Fibroblast of peridontal ligament (primary cell): Measurements from ENCODE around the gene ITPK1.
A peak's percentile ranks its signal among the peaks of the same experiment; 100 is the strongest.

Experiments used
- DNase-seq: peaks from one replicate; pipeline ENCODE4 v3.0.0-alpha.2; 2010; ENCODE audit errors: extremely low read depth

Gene ITPK1

DNA sequence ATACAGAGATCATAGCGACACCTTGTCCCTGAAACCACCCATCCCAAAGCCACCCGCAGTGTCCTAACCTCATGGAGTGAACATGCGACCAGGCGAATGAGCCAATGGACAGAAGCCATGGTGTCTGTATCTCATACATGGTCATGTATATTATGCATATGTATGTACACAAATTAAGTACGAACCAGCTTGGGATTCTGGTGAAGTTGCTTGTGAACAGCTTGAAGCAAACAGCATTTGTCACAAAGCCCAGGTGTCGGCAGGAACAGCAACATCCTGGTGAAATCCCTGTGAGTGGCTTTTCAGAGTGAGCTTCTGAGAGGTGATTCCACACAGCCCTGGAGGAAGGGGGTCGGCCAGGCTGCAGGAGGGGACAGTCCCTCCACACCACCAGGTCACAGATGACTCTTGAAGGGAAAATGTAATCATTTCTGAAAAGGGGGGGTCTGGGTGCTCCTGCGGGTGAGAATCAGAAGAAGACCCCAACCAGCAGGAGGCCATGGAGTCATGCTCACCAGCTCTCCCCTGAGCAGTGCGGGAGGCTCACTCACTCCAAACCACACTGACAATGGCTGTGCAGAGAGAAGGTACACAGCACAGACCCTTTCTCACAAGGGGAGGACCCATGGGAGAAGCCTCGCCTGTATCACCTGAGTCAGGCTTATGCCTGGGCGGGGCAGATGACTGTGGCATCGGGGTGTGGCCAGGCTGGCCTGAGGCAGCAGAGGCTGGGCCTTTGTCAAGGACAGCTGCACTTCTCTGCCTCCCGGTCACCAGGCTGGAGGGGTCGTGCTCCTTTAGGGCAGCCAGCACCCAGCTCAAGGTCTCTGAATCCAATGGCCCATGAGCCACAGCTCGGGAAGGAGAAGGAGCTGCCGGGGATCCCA is 178.4 kb downstream of the ITPK1 start:
- no peak for DNase-seq

GRCh38 chr14:92936085-92936484 is 179.6 kb downstream of the ITPK1 start:
- no peak for DNase-seq

DNA sequence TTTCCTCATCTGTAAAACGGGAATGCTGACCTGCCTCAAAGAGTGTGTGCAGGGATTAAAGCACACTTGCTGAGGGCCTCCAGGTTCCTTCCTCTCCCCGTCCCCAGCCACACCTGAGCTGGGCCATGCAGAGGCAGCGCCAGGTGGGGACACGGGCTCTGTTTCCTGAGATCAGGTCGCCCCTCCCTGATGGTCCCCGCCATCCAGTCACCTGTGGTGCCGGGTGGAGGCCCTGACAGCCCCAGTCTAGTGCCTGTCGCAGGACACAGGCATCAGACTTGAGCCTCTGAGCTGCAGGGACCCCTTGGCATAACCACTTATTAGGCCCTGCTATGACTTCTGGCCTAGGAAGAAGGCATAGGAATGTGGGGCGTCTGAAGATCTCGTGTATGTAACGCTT is 180.3 kb downstream of the ITPK1 start:
- DNase-seq: no peak

- no peak for DNase-seq
Observed at GRCh38 chr14:92934196-92935085, 181.3 kb downstream of the ITPK1 start.

DNA sequence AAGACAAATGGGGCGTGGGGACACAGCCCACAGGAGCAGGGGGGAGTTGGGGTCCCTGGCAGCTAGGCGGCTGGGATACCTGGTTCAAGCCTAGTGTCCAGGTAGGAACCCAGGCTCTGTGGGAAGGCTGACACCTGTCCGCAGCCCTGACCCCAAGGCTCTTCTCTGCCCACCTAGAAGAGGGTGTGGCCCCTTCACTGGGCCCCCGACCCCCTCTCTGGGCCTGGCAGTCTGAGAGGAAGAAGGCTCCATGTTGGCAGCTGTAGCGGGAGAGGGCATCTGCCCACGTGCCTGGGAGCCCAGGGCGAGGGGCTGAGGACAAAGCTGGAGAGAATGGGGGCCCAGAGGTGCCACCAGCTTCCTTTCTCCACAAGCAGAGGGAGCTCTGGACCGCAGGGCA is 182.2 kb downstream of the ITPK1 start:
- no peak for DNase-seq

DNA sequence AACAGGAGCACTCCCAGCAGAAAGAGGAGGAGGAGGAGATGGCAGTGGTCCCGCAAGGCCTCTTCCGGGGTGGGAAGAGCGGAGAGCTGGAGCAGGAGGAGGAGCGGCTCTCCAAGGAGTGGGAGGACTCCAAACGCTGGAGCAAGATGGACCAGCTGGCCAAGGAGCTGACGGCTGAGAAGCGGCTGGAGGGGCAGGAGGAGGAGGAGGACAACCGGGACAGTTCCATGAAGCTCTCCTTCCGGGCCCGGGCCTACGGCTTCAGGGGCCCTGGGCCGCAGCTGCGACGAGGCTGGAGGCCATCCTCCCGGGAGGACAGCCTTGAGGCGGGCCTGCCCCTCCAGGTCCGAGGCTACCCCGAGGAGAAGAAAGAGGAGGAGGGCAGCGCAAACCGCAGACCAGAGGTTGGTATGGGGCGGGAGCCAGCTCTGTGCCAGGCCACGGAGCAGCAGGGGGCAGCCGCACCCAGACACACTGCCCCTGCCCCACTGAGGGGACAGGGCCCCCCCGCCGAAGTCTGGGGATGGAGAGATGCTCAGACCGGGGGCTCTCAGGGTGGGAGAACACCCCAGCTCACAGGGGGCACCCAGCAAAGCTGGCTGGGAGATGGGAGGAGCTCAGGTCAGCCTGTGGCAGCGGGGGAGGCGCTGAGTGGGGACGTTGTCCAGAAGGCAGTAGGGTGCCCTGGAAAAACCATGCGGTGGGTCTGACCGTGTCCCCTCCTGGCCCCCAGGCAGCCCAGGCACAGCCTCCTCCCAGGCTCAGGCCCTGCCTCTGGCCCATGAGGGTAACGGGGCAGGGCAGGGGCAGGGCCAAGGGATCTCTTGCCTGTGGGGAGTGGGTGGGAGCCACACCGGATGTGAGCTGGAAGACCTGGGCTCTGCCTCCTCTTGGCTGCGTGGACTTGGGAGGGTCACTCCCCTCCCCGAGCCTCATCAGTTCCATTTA is 183.0 kb downstream of the ITPK1 start:
- no peak for DNase-seq

GRCh38 chr14:92931681-92932447 is 183.9 kb downstream of the ITPK1 start:
- no peak for DNase-seq

DNA sequence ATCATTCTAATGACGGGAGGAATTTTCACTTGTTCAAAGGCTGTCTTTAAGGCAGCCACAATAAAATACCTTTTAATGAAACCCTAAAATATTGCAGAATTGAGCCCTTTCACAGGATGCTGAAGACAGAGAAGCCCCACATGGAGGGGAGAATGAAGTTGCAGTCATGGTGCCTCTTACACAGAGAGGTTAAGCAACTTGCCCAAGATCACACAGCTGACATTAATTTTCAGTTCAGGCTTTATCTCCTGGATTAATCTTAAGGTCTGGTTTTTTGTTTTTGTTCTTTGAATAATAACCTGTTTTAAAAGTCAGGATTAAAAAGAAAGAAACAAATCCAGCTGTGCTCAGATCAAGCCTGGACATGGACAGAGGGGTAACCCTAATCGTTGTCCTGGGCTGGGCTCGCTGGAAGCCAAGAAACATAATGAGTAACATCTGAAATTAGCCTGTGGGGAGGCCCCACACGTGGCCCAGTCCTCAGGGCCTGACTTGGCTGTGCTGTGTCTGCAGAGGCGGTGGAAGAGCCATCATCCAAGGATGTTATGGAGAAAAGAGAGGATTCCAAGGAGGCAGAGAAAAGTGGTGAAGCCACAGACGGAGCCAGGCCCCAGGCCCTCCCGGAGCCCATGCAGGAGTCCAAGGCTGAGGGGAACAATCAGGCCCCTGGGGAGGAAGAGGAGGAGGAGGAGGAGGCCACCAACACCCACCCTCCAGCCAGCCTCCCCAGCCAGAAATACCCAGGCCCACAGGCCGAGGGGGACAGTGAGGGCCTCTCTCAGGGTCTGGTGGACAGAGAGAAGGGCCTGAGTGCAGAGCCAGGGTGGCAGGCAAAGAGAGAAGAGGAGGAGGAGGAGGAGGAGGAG is 184.8 kb downstream of the ITPK1 start:
- peak; percentile 52 for DNase-seq

- DNase-seq: no peak
Observed at GRCh38 chr14:92929689-92930608, 185.8 kb downstream of the ITPK1 start.

GRCh38 chr14:92928961-92929688 is 186.6 kb downstream of the ITPK1 start:
- DNase-seq: no peak

- DNase-seq: no peak
Observed at GRCh38 chr14:92928258-92928629, 187.5 kb downstream of the ITPK1 start.

DNA sequence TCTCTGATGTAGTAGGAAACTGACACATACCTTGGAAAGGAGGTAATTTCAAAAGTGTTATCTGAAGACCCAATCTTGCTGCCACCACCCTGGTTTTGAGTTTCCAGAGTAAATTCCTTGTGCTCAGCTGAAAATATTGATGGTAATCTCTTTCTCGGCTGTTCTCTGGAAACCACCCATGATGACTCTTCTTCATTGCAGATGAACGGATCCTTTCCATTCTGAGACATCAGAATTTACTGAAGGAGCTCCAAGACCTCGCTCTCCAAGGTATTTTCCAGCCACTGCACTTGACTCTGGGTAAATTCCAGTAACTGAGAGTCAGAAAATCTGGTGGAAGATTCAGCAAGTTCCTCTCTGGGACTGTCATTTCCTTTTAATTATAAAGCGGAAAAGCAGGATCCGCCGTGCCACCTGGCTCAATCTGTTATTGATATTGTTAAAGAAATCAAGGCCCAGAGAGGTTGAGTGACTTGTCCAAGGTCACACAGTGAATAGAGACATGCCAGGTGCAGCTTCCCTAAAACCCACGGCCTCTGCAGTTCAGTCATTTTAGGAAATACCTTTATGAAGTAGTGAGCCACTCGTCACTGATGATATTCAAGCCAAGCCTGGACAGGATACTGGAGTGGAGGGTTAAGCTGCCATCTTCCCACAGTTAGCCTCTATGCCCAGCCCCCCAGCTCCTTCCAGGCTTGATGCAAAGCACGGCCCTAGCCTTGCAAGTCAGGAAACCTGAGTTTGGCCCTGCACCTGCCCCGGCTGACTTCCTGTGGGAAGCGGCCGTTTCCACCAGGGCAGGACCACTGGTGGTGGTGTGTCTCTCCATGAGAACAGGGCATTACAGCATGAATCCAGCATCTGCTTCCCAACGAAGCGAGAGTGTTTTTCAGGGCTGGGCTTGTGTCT is 188.1 kb downstream of the ITPK1 start:
- no peak for DNase-seq

DNA sequence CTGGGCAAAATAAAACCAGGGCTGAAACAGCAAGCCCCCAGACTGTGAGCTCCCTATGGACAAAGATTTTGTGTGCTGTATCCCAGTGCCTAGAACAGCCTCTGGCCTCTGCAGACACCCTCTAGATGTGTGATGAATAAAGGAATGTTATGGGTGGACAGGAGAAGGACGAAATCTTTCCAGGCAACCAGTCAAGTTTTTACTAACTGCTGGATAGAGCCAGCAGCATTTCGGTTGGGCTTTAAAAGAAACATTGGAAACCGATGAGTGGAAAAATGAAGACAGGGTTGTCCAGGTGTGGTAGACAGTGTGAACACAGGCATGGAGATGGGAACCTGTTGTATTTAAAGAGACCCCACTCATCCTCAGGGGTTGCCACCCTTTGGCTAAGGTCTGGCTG is 188.8 kb downstream of the ITPK1 start:
- no peak for DNase-seq

DNA sequence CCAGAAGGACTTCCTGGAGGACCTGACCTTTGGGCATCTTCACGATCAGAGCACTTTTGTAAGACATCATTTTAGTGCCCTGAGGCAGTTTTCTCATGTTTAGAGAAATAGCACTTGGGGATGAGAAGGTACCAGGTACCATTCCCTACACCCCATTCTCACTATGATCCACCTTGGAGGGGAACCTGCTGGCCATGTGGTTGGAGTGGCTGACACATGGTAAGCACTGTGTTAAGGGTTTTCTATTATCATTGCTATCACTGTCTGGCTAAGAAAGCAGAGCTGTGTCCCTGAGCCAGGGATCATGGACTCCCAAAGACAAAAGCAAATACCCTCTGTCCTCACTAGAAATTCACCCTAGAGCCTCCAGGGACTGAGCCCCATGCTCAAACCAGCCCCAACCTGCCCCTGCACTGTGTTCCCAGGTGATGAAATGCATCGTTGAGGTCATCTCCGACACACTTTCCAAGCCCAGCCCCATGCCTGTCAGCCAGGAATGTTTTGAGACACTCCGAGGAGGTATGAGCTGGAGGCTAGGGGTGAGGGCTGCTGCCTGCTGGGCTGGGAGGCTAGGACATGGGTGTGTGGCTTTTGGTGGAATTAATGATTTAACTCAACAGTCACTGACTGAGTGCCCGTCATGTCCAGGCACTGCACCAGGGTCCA is 189.4 kb downstream of the ITPK1 start:
- DNase-seq: no peak

GRCh38 chr14:92925446-92925845 is 190.3 kb downstream of the ITPK1 start:
- no peak for DNase-seq

DNA sequence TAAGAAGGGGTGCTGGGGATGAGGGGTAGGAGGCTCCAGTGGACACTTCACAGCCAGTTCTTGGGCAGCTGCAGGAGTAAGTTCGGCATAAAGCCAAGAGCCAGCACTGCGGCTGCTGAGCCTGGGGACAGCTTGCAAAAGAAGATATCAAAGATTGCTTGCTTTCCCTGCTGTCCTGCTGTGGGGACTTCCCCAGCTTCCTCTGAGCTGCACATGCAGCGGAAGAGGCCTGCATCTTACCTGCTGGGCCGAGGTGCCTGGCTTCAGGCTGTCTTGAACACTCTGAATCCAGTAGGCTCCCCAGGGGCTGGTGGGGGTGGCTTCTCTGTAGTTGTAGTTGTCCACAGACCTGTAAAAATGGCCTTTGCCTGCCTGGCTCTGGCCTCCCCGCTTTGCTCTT is 191.5 kb downstream of the ITPK1 start:
- DNase-seq: no peak

- DNase-seq: no peak
Observed at GRCh38 chr14:92923744-92924103, 192.0 kb downstream of the ITPK1 start.
